ENCODE measurements around the gene PRSS16. TPM values are rescaled to one million over a fixed set of nuclear protein-coding genes. Genes with fewer than 3 reads are reported as not detected.

The PRSS16 gene
- total RNA-seq, 4 donors from 2014 or later: 0.84 to 2.5 TPM; not detected in 2

DNA sequence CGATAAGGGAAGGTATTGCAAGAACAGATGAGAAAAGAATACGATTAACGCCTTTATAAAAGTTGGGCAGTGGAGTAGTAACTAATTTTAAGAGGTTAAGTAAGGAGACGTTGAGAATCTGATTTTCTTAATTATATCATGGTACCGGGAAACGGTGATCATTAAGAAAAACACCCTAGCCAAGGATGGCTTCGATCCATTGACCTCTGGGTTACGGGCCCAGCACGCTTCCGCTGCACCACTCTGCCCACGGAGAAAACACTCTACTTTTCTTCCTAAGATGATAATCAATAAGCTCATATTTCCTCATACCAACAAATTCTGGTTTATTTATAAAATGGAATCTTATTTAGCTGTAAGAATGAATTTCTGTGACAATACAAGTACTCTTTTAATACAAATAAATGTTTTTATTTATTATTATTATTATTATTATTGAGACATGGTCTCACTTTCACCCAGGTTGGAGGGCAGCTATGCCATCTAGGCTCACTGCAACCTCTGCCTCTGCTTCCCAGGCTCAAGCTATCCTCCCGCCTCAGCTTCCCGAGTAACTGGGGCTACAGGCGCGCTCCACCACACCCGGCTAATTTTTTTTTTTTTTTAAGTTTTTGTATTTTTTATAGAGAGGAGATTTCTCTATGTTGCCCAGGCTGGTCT, 56.2 kb downstream of the PRSS16 start:
- ATAC-seq (ENCODE audit: low FRiP score): no peak
- TF ChIP-seq, protein P1, sequence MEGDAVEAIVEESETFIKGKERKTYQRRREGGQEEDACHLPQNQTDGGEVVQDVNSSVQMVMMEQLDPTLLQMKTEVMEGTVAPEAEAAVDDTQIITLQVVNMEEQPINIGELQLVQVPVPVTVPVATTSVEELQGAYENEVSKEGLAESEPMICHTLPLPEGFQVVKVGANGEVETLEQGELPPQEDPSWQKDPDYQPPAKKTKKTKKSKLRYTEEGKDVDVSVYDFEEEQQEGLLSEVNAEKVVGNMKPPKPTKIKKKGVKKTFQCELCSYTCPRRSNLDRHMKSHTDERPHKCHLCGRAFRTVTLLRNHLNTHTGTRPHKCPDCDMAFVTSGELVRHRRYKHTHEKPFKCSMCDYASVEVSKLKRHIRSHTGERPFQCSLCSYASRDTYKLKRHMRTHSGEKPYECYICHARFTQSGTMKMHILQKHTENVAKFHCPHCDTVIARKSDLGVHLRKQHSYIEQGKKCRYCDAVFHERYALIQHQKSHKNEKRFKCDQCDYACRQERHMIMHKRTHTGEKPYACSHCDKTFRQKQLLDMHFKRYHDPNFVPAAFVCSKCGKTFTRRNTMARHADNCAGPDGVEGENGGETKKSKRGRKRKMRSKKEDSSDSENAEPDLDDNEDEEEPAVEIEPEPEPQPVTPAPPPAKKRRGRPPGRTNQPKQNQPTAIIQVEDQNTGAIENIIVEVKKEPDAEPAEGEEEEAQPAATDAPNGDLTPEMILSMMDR (IDR thresholded peaks at IDR 0.05): no peak
- no peak for DNase-seq (ENCODE audit: low spot score)

Other genes starting within 250 kb of the PRSS16 start
- not detected for gene POM121L2, start 64.6 kb downstream of the PRSS16 start, total RNA-seq
- gene ZNF391, start 141.1 kb downstream of the PRSS16 start, total RNA-seq: 1 to 10 TPM in 3 of 4 donors, under 1 TPM in 1; 0.60 to 4.5 (median 1.7) TPM
- 1 to 10 TPM; 2.5 to 9.3 (median 5.5) TPM for gene ZNF184, start 225.4 kb downstream of the PRSS16 start, total RNA-seq

All from omental fat pad (tissue), 4 donors.